Suppressor macrophage treated with lipopolysaccharide for 1 hour (primary cell): Measurements from ENCODE around the gene JARID2.

Experiments used
- DNase-seq, 3 donors: peaks; one replicate each; pipeline ENCODE4 v3.0.0-alpha.2; 2020 to 2022

The JARID2 gene

GRCh38 chr6:15361197-15361596 lies 115.3 kb downstream of the JARID2 start:
- no peak for DNase-seq

GRCh38 chr6:15362274-15363160 lies 116.6 kb downstream of the JARID2 start:
- DNase-seq, result no peak

DNA sequence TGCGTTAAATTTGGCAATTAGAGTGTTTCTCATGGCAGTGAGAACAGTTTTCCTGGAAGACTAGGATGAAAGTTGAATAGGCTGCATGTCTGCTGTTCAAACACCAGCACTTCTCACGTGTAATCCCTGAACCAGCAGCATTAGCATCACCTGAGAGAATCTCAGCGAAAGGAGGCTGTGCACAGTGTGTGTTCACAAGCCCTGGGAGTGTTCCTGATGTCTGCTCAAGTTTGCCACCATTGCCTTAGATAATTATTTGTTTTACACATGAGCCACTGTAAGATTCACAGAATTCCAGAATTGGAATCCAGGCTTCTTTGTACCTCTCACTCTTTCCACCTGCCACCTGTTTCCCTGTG lies 117.3 kb downstream of the JARID2 start:
- DNase-seq, result no peak

- DNase-seq, result no peak
These were observed 117.9 kb downstream of the JARID2 start for GRCh38 chr6:15363523-15364400.

GRCh38 chr6:15364401-15365037 lies 118.7 kb downstream of the JARID2 start:
- no peak for DNase-seq

DNA sequence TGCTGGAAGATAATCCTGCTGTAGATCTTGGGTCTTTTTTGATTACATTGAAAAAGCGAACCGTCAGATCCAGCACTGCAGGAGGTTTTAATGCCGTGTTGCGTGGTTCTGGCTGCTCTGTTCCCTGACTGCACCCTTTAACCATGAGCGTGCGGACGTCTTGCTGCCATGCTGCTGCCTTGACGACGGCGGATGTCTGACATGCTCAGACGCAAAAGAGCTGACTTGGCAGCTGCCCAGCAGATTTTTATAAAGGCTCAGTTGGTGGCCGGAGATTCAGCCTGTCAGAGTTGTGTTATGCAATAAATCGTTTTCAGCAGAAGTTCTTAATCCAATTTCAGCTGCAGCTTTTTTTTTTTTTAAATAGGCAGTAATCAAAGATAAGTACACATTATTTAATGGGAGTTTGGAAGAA lies 119.4 kb downstream of the JARID2 start:
- DNase-seq, result peak; percentile 80 to 81 (median 80)

DNA sequence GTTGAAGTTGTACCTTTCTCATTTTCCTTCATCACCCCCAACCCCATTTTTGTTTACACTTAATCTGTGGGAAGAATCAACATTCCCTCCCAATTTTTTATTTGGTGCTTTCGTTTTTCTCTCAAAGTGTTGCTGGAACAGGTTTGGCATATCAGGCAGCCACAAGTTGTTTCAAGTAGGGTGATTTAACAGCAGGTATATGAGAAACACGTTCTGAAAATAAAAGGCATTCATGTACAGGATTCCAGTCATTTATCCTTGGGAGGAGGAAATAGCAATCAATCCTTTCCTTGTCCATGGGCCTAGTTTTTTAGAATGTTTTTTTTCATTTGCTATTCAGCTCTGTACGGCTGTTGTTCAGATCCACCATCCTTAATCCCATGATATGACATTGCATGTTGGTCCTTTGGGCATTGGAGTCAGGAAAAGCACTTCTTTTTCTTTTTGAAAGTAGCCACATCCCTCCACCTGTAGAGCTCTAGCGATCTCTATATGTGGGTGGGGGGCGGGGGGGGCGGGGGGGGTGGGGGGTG lies 120.2 kb downstream of the JARID2 start:
- DNase-seq, result no peak

DNA sequence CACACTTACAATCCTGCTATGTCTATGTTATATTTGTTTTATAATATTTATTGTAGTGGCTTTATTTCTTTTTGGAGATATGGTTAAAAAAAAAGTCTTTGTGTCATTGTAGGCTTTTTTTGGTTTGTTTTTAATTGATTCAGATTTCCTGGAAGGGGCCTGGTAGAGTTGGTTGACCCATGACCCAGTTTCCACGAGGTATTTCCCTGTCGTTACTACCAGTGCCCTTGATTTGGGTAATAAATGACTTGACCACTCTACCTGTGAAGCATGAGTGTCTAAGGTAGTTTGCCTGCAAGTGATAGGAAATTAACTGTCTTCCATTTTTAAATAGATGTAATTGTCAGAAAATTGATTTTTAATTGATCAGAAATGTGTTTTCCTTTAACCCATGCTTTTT lies 121.0 kb downstream of the JARID2 start:
- DNase-seq, result no peak

DNA sequence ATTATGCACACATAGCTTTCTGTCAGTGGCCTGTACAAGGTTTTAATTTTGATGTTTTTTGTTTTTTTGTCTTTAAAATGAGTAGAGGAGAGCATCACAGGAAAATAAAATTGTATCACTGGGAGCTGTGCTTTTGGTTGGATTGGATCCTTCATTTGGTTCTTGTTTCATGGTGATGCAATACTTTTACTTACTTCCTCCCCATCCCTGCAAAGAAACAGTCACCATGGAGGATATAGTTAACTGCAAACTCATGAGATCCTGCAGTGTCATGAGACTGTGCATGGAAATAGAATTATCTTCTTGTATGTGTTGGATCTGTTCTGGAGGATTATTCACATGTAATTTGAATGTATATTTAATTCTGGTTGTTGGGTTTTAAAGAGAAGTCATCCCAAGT lies 122.3 kb downstream of the JARID2 start:
- peak; percentile 62 to 83 (median 82) for DNase-seq

DNA sequence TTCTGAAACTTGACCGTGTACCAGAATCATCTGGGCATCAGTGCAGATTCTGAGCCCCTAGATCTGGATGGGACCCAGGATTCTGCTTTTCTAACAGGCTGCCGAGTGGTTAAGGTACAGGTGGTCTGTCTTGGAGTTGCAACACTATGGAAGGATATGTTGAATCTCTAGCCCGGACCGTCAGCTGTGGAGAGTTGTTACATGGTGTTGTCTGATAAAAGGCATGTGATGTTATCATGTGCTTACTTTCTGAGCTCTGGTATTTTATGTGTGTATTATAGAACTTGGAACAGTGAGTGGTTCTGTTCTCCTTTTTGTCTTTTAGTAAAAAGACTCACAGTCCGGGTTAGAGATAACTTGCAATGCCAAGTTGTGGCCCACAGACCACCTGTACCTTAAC lies 123.0 kb downstream of the JARID2 start:
- DNase-seq, result no peak

DNA sequence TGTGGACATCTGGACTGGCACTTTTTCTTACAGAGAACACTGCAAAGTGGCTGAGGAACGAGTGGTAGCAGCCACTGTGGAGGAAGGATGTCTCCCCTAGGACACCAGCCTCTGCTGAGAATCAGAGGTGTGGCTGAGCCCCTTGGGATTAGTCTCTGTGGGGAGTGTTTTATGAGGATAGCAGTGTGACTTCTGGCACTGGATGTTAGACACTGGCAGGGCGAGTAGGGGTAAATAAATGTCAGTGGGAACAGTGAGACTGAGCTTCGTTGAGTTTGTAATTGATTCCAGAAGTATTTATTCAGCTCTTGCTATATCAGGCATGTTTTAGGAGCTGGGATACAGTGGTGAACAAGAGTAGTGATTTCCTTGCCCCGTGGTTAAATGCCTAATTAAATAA lies 124.0 kb downstream of the JARID2 start:
- DNase-seq, result no peak

- no peak for DNase-seq
These were observed 125.1 kb downstream of the JARID2 start for GRCh38 chr6:15370733-15371671.

GRCh38 chr6:15372932-15373331 lies 127.1 kb downstream of the JARID2 start:
- no peak for DNase-seq

GRCh38 chr6:15374119-15374518 lies 128.2 kb downstream of the JARID2 start:
- DNase-seq, result no peak

- DNase-seq, result no peak
These were observed 129.1 kb downstream of the JARID2 start for GRCh38 chr6:15375018-15375417.

DNA sequence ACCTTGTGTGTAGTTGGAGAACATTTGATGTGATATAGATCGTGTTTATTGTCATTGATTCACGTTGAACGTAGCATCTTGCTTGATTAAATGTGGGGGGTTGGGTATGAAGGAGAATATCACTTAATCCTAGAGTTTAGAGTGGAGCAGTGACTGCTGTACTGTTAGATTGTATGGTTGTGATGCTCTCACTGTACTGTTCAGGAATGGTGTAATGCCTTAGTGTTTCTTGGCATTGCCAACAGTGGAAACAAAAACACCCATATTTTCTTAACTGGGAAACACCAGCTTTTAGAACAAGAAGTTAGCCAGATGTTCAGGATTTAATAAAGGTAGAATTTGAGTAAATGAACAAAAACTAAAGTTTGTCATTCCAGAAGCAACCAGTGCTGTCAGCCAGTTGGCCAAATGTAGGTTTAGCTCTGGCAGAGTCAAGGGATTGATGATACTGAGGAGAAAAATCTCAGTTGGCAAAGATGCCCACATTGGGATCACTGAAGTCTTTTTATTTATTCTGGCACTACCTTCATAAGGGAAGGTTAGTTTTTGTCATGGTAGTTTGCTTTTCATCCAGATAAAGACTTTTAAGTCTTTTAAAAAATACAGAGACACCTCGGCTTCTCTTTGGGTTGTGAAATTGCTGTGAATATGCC lies 129.9 kb downstream of the JARID2 start:
- no peak for DNase-seq

- no peak for DNase-seq
These were observed 131.1 kb downstream of the JARID2 start for GRCh38 chr6:15376900-15377487.

GRCh38 chr6:15378272-15378671 lies 132.4 kb downstream of the JARID2 start:
- DNase-seq, result no peak

- DNase-seq, result no peak
These were observed 133.0 kb downstream of the JARID2 start for GRCh38 chr6:15378866-15379265.

- no peak for DNase-seq
These were observed 134.5 kb downstream of the JARID2 start for GRCh38 chr6:15380351-15380750.

DNA sequence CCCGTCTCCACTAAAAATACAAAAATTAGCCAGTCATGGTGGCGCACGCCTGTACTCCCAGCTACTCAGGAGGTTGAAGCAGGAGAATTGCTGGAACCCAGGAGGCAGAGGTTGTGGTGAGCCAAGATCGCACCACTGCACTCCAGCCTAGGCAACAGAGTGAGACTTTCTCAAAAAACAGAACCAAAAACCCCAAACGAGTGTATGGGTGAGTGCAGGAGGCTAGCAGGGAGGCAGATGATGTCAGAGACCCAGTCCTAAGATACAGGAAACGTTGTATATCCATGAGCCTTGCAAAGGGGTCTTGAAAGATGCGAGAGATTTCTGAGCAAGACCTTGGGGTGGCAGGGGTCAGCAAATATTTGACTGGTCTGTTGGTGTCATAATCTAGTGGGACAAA lies 136.2 kb downstream of the JARID2 start:
- DNase-seq, result no peak
